H9 (cell line): Measurements from ENCODE around the gene ZNF831. TPM values are rescaled to one million over a fixed set of nuclear protein-coding genes. Genes with fewer than 3 reads are reported as not detected.

Source experiments
- DNase-seq: peaks from one replicate; pipeline ENCODE4 v3.0.0-alpha.2; 2017
- H2AFZ ChIP-seq: one replicate; pipeline ENCODE4 v1.6.1; 2013; ENCODE audit warnings: mild to moderate bottlenecking, low read length, control low read depth, moderate library complexity
- H2AK5ac ChIP-seq: 2 replicates; pipeline ENCODE4 v1.6.1; 2013; ENCODE audit warnings: low read length, control low read depth, mixed read lengths; ENCODE audit not compliant: insufficient read length
- H2BK120ac ChIP-seq: one replicate; pipeline ENCODE4 v1.6.1; 2013; ENCODE audit warnings: low read depth, mild to moderate bottlenecking, low read length, control low read depth, inconsistent platforms; ENCODE audit not compliant: poor library complexity, severe bottlenecking
- H2BK12ac ChIP-seq: 2 replicates; pipeline ENCODE4 v1.6.1; 2013; ENCODE audit warnings: low read length, control low read depth, mixed read lengths, low read depth; ENCODE audit not compliant: insufficient read length
- H2BK15ac ChIP-seq: 2 replicates; pipeline ENCODE4 v1.6.1; 2013; ENCODE audit warnings: low read depth, low read length, control low read depth
- H2BK20ac ChIP-seq: one replicate; pipeline ENCODE4 v1.6.1; 2013; ENCODE audit warnings: low read depth, mild to moderate bottlenecking, low read length, control low read depth, inconsistent platforms; ENCODE audit not compliant: poor library complexity, severe bottlenecking
- H2BK5ac ChIP-seq: 2 replicates; pipeline ENCODE4 v1.6.1; 2013; ENCODE audit warnings: low read length, control low read depth, mixed read lengths; ENCODE audit not compliant: insufficient read length
- H3K14ac ChIP-seq: 2 replicates; pipeline ENCODE4 v1.6.1; 2013; ENCODE audit warnings: low read length, control low read depth; ENCODE audit not compliant: insufficient read depth
- H3K18ac ChIP-seq: 2 replicates; pipeline ENCODE4 v1.6.1; 2013; ENCODE audit warnings: low read depth, mild to moderate bottlenecking, mixed read lengths, low read length, control low read depth; ENCODE audit not compliant: insufficient read length
- H3K23ac ChIP-seq: 2 replicates; pipeline ENCODE4 v1.6.1; 2013; ENCODE audit warnings: low read length, control low read depth, mixed read lengths, low read depth; ENCODE audit not compliant: insufficient read length
- H3K23me2 ChIP-seq: 2 replicates; pipeline ENCODE4 v1.6.1; 2013; ENCODE audit warnings: low read depth, mild to moderate bottlenecking, mixed read lengths, low read length, control low read depth; ENCODE audit not compliant: insufficient read length, poor library complexity, severe bottlenecking
- H3K27ac ChIP-seq: 2 replicates; pipeline ENCODE4 v1.5.1; 2013; ENCODE audit warnings: low read length, control low read depth, mixed read lengths, low read depth; ENCODE audit not compliant: insufficient read length
- H3K27me3 ChIP-seq: 2 replicates; pipeline ENCODE4 v1.6.1; 2013; ENCODE audit warnings: low read length, control low read depth, inconsistent platforms; ENCODE audit not compliant: insufficient read depth
- H3K4ac ChIP-seq: 2 replicates; pipeline ENCODE4 v1.6.1; 2013; ENCODE audit warnings: low read depth, mild to moderate bottlenecking, control low read depth, inconsistent platforms, low read length, moderate library complexity
- H3K4me1 ChIP-seq: 2 replicates; pipeline ENCODE4 v1.6.1; 2013; ENCODE audit warnings: low read length, control low read depth, inconsistent platforms; ENCODE audit not compliant: insufficient read depth
- H3K4me2 ChIP-seq: 2 replicates; pipeline ENCODE4 v1.6.1; 2013; ENCODE audit warnings: low read length, control low read depth, mixed read lengths; ENCODE audit not compliant: insufficient read length, insufficient read depth
- H3K56ac ChIP-seq: 2 replicates; pipeline ENCODE4 v1.6.1; 2013; ENCODE audit warnings: low read depth, mild to moderate bottlenecking, mixed read lengths, low read length, control low read depth; ENCODE audit not compliant: insufficient read length
- H3K79me1 ChIP-seq: 2 replicates; pipeline ENCODE4 v1.6.1; 2013; ENCODE audit warnings: low read depth, mild to moderate bottlenecking, moderate library complexity, low read length, control low read depth, inconsistent platforms; ENCODE audit not compliant: insufficient read depth, poor library complexity, severe bottlenecking
- H3K79me2 ChIP-seq: 2 replicates; pipeline ENCODE4 v1.6.1; 2013; ENCODE audit warnings: low read length, control low read depth, inconsistent platforms; ENCODE audit not compliant: insufficient read depth
- H3K9ac ChIP-seq: 2 replicates; pipeline ENCODE4 v1.6.1; 2013; ENCODE audit warnings: low read length, control low read depth, mixed read lengths; ENCODE audit not compliant: insufficient read length; ENCODE audit errors: extremely low read depth
- H3K9me3 ChIP-seq: one replicate; pipeline ENCODE4 v1.6.1; 2013; ENCODE audit warnings: low read depth, low read length, inconsistent platforms; ENCODE audit not compliant: control insufficient read depth
- H3T11ph ChIP-seq: one replicate; pipeline ENCODE4 v1.6.1; 2013; ENCODE audit warnings: mild to moderate bottlenecking, low read length, control low read depth, inconsistent platforms
- H4K20me1 ChIP-seq: one replicate; pipeline ENCODE4 v1.6.1; 2013; ENCODE audit not compliant: control insufficient read depth, insufficient read length, insufficient read depth
- H4K5ac ChIP-seq: 2 replicates; pipeline ENCODE4 v1.6.1; 2013; ENCODE audit warnings: low read depth, mild to moderate bottlenecking, mixed read lengths, low read length, control low read depth; ENCODE audit not compliant: insufficient read length
- H4K8ac ChIP-seq: replicated peaks from 2 replicates; pipeline ENCODE4 v1.6.1; 2013; ENCODE audit warnings: low read length, control low read depth, mixed read lengths, low read depth; ENCODE audit not compliant: insufficient read length
- H4K91ac ChIP-seq: 2 replicates; pipeline ENCODE4 v1.6.1; 2013; ENCODE audit warnings: low read depth, mild to moderate bottlenecking, moderate library complexity, mixed read lengths, low read length, control low read depth; ENCODE audit not compliant: insufficient read length
- H3K27ac Mint-ChIP-seq, 3 experiments: 2 replicates in 2 of 3; 3 replicates in 1 of 3; pipeline ENCODE4 v1.8.0; 2020 to 2021; ENCODE audit warnings: mixed read lengths in 3 of 3, mild to moderate bottlenecking in 1 of 3, moderate library complexity in 1 of 3
- H3K27me3 Mint-ChIP-seq: 2 replicates; pipeline ENCODE4 v1.8.0; 2021; ENCODE audit warnings: low read depth, mild to moderate bottlenecking, moderate library complexity, mixed read lengths
- H3K36me3 Mint-ChIP-seq, 3 experiments: 2 replicates in 2 of 3; 3 replicates in 1 of 3; pipeline ENCODE4 v1.8.0; 2020 to 2021; ENCODE audit warnings: low read depth in 3 of 3, mixed read lengths in 3 of 3; ENCODE audit not compliant: insufficient read depth in 1 of 3
- H3K4me1 Mint-ChIP-seq, 2 experiments: 2 replicates each; pipeline ENCODE4 v1.8.0; 2020; ENCODE audit warnings: mixed read lengths in 2 of 2
- H3K4me3 Mint-ChIP-seq, 2 experiments: 2 replicates in 1 of 2; 3 replicates in 1 of 2; pipeline ENCODE4 v1.8.0; 2020 to 2021; ENCODE audit warnings: mild to moderate bottlenecking in 2 of 2, mixed read lengths in 2 of 2, moderate library complexity in 1 of 2
- H3K9me3 Mint-ChIP-seq, 2 experiments: 2 replicates in 1 of 2; 3 replicates in 1 of 2; pipeline ENCODE4 v1.8.0; 2020; ENCODE audit warnings: mild to moderate bottlenecking in 2 of 2, mixed read lengths in 2 of 2, moderate library complexity in 1 of 2
- WGBS: extraction: QIAGEN DNeasy Blood & Tissue Kit; methylation state at CpG from one replicate; pipeline ENCODE4 v1.1.7; 2013; ENCODE audit warnings: missing lambda C conversion rate, low lambda C conversion rate, mixed read lengths; ENCODE audit not compliant: insufficient read length; ENCODE audit errors: extremely low coverage; 5-methylcytosine and 5-hydroxymethylcytosine counted together
- total RNA-seq: library from RNA; stranded (reverse); gene quantifications from 2 replicates; pipeline ENCODE4 v1.2.1, GENCODE V29; 2021
- TF ChIP-seq, protein P1 (sequence below): fragments of 200-600 bp; sonication (generic); conservative IDR thresholded peaks from 3 replicates; pipeline ENCODE4 v1.8.0; 2021; ENCODE audit warnings: antibody characterized with exemption, mild to moderate bottlenecking

ZNF831 gene
- total RNA-seq, 1 experiment from 2014 or later, result not detected

DNA sequence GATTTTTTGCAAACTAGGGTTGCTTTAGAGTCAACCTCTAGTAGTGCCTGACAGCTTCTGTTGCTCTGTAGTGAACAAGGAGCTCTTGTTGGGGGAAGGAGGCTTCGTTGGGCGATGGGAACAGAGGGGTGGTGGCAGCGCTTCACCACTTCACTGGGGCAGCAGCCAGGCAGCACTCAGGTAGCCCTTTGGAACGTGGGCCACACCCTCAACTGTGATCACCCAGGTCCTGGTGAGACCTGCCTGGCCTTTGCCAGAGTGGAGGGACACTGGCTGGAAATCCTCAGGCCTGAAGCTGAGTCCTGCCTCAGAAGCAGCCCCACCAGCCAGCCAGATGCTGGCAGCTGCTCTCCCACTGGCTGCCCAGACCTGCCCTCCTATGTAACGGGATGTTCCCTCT, 126.4 kb downstream of the ZNF831 start:
- Histone ChIP-seq H2BK12ac (no peak overlapping the region), H2AK5ac (no peak overlapping the region), H3K79me1 (no peaks in the 10 kb centered on the region), H4K91ac (no peak overlapping the region), H2BK5ac (no peak overlapping the region), H3K79me2 (no peaks in the 10 kb centered on the region), H2AFZ (no peak overlapping the region), H3K9ac (no peak overlapping the region), H4K8ac (no peak overlapping the region), H2BK15ac (no peak overlapping the region), H4K5ac (no peak overlapping the region), H4K20me1 (no peaks in the 10 kb centered on the region), H3K14ac (no peak overlapping the region), H3K4me1 (no peaks in the 10 kb centered on the region), H3T11ph (no peak overlapping the region), H3K4ac (no peak overlapping the region), H3K56ac (no peak overlapping the region), H2BK20ac (no peak overlapping the region), H3K27me3 (no peaks in the 10 kb centered on the region; the same call in 1 of the 2 replicates), H3K23me2 (no peaks in the 10 kb centered on the region), H3K9me3 (no peaks in the 10 kb centered on the region), H2BK120ac (no peak overlapping the region), H3K27ac (no peak overlapping the region), H3K23ac (no peak overlapping the region), H3K18ac (no peak overlapping the region), H3K4me2 (no peak overlapping the region)
- H3K9me3 Mint-ChIP-seq, result peaks cover 0 to 3% of the 10 kb centered on the region in 2 experiments; a peak in 1 of 5 replicates
- no CpG with 5 or more reads among the region's 5 CpGs for WGBS
- H3K27me3 Mint-ChIP-seq, result peaks cover 54% of the 10 kb centered on the region
- TF ChIP-seq, protein P1, sequence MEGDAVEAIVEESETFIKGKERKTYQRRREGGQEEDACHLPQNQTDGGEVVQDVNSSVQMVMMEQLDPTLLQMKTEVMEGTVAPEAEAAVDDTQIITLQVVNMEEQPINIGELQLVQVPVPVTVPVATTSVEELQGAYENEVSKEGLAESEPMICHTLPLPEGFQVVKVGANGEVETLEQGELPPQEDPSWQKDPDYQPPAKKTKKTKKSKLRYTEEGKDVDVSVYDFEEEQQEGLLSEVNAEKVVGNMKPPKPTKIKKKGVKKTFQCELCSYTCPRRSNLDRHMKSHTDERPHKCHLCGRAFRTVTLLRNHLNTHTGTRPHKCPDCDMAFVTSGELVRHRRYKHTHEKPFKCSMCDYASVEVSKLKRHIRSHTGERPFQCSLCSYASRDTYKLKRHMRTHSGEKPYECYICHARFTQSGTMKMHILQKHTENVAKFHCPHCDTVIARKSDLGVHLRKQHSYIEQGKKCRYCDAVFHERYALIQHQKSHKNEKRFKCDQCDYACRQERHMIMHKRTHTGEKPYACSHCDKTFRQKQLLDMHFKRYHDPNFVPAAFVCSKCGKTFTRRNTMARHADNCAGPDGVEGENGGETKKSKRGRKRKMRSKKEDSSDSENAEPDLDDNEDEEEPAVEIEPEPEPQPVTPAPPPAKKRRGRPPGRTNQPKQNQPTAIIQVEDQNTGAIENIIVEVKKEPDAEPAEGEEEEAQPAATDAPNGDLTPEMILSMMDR, result no peak
- H3K27ac Mint-ChIP-seq, result no peak overlapping the region
- H3K36me3 Mint-ChIP-seq, result no peaks in the 10 kb centered on the region
- H3K4me1 Mint-ChIP-seq, result peaks cover 3 to 5% of the 10 kb centered on the region in 2 experiments; a peak in 3 of 4 replicates
- no peak for DNase-seq
- H3K4me3 Mint-ChIP-seq, result no peak overlapping the region
